GM23338 (cell line): Measurements from ENCODE around the gene HSF5.

Experiments used
- EZH2 ChIP-seq: fragments of 200-600 bp; sonication (generic); IDR thresholded peaks from one replicate; pipeline ENCODE4 v1.8.0; 2017; ENCODE audit warnings: antibody characterized with exemption, mild to moderate bottlenecking, low read depth; ENCODE audit not compliant: unreplicated experiment
- EZH2phosphoT487 ChIP-seq: fragments of 200-600 bp; sonication (generic); IDR thresholded peaks from one replicate; pipeline ENCODE4 v1.8.1; 2018; ENCODE audit warnings: antibody characterized with exemption; ENCODE audit not compliant: unreplicated experiment
- JUNB ChIP-seq: IDR thresholded peaks from one replicate; pipeline ENCODE4 v1.6.1; 2016; ENCODE audit warnings: antibody characterized with exemption; ENCODE audit not compliant: unreplicated experiment
- NANOG ChIP-seq: IDR thresholded peaks from 2 replicates; pipeline ENCODE4 v1.6.1; 2016; ENCODE audit warnings: antibody characterized with exemption, borderline replicate concordance
- POLR2AphosphoS5 ChIP-seq: IDR thresholded peaks from 2 replicates; pipeline ENCODE4 v1.6.1; 2016; ENCODE audit warnings: antibody characterized with exemption, low read depth
- STAT1 ChIP-seq: IDR thresholded peaks from one replicate; pipeline ENCODE4 v1.6.1; 2016; ENCODE audit warnings: antibody characterized with exemption; ENCODE audit not compliant: unreplicated experiment
- ZNF114 ChIP-seq: fragments of 250-450 bp; sonication (Bioruptor Pico); IDR thresholded peaks from 2 replicates; pipeline ENCODE4 v1.5.0; 2020; ENCODE audit warnings: mild to moderate bottlenecking, moderate library complexity
- ZNF331 ChIP-seq: fragments of 250-450 bp; sonication (Bioruptor Pico); IDR thresholded peaks from 2 replicates; pipeline ENCODE4 v1.5.0; 2020; ENCODE audit warnings: low read depth, mild to moderate bottlenecking, moderate library complexity
- TF ChIP-seq, protein P1 (sequence below), 2 experiments: fragments of 200-600 bp in 1 of 2; sonication (generic) in 1 of 2; conservative IDR thresholded peaks; 2 replicates each; pipeline versions ENCODE4 v1.5.1 to v1.6.1; 2016 to 2017; ENCODE audit warnings: antibody characterized with exemption in 2 of 2, low read depth in 2 of 2, mild to moderate bottlenecking in 2 of 2, moderate library complexity in 1 of 2
- TF ChIP-seq, protein P2 (sequence below): IDR thresholded peaks from one replicate; pipeline ENCODE4 v1.6.1; 2018; ENCODE audit warnings: antibody characterized with exemption; ENCODE audit not compliant: unreplicated experiment
- TF ChIP-seq, protein P3 (sequence below): fragments of 250-450 bp; sonication (Bioruptor Pico); IDR thresholded peaks from 2 replicates; pipeline ENCODE4 v1.5.0; 2020; ENCODE audit warnings: mild to moderate bottlenecking, moderate library complexity
- TF ChIP-seq, protein P4 (sequence below): IDR thresholded peaks from 2 replicates; pipeline ENCODE4 v1.6.1; 2016; ENCODE audit warnings: antibody characterized with exemption

DNA sequence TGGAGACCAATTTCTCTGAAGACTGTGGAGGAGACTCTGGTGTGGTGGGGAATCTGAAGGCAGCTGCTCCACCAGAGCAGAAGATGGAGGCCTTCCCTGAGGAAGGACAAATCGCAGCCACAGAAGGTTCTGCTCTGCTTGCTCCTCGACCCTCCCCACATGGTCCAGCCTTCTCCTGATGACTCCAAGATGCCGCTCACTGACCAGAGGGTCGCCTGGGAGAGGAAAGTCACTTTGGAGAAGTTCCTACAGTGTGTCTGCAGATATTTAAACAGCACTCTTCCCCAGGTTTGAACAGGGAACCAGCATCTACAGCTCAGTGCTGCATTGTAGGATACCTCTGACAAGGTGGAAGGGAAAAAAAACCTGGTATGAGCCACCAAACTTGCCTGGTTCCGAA, 115.2 kb downstream of the HSF5 start:
- TF ChIP-seq, protein P1, sequence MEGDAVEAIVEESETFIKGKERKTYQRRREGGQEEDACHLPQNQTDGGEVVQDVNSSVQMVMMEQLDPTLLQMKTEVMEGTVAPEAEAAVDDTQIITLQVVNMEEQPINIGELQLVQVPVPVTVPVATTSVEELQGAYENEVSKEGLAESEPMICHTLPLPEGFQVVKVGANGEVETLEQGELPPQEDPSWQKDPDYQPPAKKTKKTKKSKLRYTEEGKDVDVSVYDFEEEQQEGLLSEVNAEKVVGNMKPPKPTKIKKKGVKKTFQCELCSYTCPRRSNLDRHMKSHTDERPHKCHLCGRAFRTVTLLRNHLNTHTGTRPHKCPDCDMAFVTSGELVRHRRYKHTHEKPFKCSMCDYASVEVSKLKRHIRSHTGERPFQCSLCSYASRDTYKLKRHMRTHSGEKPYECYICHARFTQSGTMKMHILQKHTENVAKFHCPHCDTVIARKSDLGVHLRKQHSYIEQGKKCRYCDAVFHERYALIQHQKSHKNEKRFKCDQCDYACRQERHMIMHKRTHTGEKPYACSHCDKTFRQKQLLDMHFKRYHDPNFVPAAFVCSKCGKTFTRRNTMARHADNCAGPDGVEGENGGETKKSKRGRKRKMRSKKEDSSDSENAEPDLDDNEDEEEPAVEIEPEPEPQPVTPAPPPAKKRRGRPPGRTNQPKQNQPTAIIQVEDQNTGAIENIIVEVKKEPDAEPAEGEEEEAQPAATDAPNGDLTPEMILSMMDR (conservative IDR thresholded peaks at IDR 0.05; ENCODE audit: low read depth in 2 of 2), result no peak
- TF ChIP-seq NANOG (no peak), POLR2AphosphoS5 (no peak), EZH2 (no peak), JUNB (no peak), EZH2phosphoT487 (no peak), STAT1 (no peak), ZNF114 (CRISPR knock-in tag) (no peak), ZNF331 (CRISPR knock-in tag) (no peak)
- TF ChIP-seq, protein P2, sequence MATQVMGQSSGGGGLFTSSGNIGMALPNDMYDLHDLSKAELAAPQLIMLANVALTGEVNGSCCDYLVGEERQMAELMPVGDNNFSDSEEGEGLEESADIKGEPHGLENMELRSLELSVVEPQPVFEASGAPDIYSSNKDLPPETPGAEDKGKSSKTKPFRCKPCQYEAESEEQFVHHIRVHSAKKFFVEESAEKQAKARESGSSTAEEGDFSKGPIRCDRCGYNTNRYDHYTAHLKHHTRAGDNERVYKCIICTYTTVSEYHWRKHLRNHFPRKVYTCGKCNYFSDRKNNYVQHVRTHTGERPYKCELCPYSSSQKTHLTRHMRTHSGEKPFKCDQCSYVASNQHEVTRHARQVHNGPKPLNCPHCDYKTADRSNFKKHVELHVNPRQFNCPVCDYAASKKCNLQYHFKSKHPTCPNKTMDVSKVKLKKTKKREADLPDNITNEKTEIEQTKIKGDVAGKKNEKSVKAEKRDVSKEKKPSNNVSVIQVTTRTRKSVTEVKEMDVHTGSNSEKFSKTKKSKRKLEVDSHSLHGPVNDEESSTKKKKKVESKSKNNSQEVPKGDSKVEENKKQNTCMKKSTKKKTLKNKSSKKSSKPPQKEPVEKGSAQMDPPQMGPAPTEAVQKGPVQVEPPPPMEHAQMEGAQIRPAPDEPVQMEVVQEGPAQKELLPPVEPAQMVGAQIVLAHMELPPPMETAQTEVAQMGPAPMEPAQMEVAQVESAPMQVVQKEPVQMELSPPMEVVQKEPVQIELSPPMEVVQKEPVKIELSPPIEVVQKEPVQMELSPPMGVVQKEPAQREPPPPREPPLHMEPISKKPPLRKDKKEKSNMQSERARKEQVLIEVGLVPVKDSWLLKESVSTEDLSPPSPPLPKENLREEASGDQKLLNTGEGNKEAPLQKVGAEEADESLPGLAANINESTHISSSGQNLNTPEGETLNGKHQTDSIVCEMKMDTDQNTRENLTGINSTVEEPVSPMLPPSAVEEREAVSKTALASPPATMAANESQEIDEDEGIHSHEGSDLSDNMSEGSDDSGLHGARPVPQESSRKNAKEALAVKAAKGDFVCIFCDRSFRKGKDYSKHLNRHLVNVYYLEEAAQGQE, result no peak
- TF ChIP-seq, protein P3, sequence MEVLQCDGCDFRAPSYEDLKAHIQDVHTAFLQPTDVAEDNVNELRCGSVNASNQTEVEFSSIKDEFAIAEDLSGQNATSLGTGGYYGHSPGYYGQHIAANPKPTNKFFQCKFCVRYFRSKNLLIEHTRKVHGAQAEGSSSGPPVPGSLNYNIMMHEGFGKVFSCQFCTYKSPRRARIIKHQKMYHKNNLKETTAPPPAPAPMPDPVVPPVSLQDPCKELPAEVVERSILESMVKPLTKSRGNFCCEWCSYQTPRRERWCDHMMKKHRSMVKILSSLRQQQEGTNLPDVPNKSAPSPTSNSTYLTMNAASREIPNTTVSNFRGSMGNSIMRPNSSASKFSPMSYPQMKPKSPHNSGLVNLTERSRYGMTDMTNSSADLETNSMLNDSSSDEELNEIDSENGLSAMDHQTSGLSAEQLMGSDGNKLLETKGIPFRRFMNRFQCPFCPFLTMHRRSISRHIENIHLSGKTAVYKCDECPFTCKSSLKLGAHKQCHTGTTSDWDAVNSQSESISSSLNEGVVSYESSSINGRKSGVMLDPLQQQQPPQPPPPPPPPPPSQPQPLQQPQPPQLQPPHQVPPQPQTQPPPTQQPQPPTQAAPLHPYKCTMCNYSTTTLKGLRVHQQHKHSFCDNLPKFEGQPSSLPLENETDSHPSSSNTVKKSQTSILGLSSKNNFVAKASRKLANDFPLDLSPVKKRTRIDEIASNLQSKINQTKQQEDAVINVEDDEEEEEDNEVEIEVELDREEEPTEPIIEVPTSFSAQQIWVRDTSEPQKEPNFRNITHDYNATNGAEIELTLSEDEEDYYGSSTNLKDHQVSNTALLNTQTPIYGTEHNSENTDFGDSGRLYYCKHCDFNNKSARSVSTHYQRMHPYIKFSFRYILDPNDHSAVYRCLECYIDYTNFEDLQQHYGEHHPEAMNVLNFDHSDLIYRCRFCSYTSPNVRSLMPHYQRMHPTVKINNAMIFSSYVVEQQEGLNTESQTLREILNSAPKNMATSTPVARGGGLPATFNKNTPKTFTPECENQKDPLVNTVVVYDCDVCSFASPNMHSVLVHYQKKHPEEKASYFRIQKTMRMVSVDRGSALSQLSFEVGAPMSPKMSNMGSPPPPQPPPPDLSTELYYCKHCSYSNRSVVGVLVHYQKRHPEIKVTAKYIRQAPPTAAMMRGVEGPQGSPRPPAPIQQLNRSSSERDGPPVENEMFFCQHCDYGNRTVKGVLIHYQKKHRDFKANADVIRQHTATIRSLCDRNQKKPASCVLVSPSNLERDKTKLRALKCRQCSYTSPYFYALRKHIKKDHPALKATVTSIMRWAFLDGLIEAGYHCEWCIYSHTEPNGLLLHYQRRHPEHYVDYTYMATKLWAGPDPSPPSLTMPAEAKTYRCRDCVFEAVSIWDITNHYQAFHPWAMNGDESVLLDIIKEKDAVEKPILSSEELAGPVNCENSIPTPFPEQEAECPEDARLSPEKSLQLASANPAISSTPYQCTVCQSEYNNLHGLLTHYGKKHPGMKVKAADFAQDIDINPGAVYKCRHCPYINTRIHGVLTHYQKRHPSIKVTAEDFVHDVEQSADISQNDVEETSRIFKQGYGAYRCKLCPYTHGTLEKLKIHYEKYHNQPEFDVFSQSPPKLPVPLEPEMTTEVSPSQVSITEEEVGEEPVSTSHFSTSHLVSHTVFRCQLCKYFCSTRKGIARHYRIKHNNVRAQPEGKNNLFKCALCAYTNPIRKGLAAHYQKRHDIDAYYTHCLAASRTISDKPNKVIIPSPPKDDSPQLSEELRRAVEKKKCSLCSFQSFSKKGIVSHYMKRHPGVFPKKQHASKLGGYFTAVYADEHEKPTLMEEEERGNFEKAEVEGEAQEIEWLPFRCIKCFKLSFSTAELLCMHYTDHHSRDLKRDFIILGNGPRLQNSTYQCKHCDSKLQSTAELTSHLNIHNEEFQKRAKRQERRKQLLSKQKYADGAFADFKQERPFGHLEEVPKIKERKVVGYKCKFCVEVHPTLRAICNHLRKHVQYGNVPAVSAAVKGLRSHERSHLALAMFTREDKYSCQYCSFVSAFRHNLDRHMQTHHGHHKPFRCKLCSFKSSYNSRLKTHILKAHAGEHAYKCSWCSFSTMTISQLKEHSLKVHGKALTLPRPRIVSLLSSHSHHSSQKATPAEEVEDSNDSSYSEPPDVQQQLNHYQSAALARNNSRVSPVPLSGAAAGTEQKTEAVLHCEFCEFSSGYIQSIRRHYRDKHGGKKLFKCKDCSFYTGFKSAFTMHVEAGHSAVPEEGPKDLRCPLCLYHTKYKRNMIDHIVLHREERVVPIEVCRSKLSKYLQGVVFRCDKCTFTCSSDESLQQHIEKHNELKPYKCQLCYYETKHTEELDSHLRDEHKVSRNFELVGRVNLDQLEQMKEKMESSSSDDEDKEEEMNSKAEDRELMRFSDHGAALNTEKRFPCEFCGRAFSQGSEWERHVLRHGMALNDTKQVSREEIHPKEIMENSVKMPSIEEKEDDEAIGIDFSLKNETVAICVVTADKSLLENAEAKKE (CRISPR knock-in tag), result no peak
- TF ChIP-seq, protein P4, sequence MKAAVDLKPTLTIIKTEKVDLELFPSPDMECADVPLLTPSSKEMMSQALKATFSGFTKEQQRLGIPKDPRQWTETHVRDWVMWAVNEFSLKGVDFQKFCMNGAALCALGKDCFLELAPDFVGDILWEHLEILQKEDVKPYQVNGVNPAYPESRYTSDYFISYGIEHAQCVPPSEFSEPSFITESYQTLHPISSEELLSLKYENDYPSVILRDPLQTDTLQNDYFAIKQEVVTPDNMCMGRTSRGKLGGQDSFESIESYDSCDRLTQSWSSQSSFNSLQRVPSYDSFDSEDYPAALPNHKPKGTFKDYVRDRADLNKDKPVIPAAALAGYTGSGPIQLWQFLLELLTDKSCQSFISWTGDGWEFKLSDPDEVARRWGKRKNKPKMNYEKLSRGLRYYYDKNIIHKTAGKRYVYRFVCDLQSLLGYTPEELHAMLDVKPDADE, result no peak
